HG02981 (cell line): ENCODE results near the gene GNB1L.

ENCODE experiments used
- ATAC-seq: cut with Tn5 transposase; IDR thresholded peaks from one replicate; pipeline ENCODE4 v1.9.1; 2021; ENCODE audit warnings: mild to moderate bottlenecking, moderate library complexity; ENCODE audit not compliant: unreplicated experiment

Gene GNB1L

GRCh38 chr22:19826619-19826950 lies 28.1 kb downstream of the GNB1L start:
- ATAC-seq = no peak

GRCh38 chr22:19825904-19826618 lies 28.6 kb downstream of the GNB1L start:
- ATAC-seq = no peak

- ATAC-seq = no peak
Observed at GRCh38 chr22:19824926-19825339, 29.7 kb downstream of the GNB1L start.

- ATAC-seq = no peak
Observed at GRCh38 chr22:19824212-19824925, 30.3 kb downstream of the GNB1L start.

GRCh38 chr22:19823902-19824211 lies 30.8 kb downstream of the GNB1L start:
- ATAC-seq = no peak

- no peak for ATAC-seq
Observed at GRCh38 chr22:19823191-19823901, 31.3 kb downstream of the GNB1L start.

- ATAC-seq = no peak
Observed at GRCh38 chr22:19822301-19823117, 32.2 kb downstream of the GNB1L start.

GRCh38 chr22:19821523-19822300 lies 33.0 kb downstream of the GNB1L start:
- no peak for ATAC-seq

- no peak for ATAC-seq
Observed at GRCh38 chr22:19820880-19821522, 33.7 kb downstream of the GNB1L start.

- no peak for ATAC-seq
Observed at GRCh38 chr22:19819911-19820879, 34.5 kb downstream of the GNB1L start.

GRCh38 chr22:19819208-19819910 lies 35.3 kb downstream of the GNB1L start:
- no peak for ATAC-seq

GRCh38 chr22:19818324-19819207 lies 36.1 kb downstream of the GNB1L start:
- ATAC-seq = no peak

- no peak for ATAC-seq
Observed at GRCh38 chr22:19816372-19817119, 38.1 kb downstream of the GNB1L start.

- ATAC-seq = no peak
Observed at GRCh38 chr22:19815823-19816290, 38.8 kb downstream of the GNB1L start.

- ATAC-seq = no peak
Observed at GRCh38 chr22:19815093-19815822, 39.4 kb downstream of the GNB1L start.

GRCh38 chr22:19814428-19814827 lies 40.2 kb downstream of the GNB1L start:
- ATAC-seq = no peak
